Measurements from ENCODE around the gene MRM3.

DNA sequence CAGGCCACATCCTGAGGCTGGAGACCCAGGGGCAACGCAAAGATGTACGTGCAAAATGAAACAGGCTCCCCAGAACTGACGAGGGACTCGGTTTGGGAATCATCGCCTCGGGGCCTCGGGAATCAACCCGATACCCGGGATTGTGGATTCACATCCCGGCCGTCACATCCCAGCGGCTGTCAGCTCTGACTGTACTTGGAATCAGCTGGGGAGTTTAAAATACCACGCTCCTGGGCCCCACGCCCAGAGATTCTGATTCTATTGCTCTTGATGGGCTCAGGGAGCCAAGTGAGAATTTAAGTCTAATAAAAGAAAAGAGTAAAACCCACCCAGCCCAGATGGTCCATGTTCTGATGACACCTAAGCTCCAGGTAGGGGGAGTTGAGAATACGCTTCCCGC, 42.2 kb downstream of the MRM3 start:
- TF ChIP-seq FOXA1 (IDR thresholded peaks at IDR 0.05): no peak
- TF ChIP-seq NFRKB (IDR thresholded peaks at IDR 0.05): no peak
- TF ChIP-seq FOXK2 (IDR thresholded peaks at IDR 0.05): no peak
- no peak for TF ChIP-seq HDGF (IDR thresholded peaks at IDR 0.05; ENCODE audit: borderline replicate concordance)
- TF ChIP-seq BHLHE40 (IDR thresholded peaks at IDR 0.05; ENCODE audit: borderline replicate concordance): no peak
- TF ChIP-seq ELF4 (IDR thresholded peaks at IDR 0.05): no peak
- no peak for TF ChIP-seq FOXM1 (IDR thresholded peaks at IDR 0.05; ENCODE audit: borderline replicate concordance)
